MM.1S (cell line): ENCODE measurements around the gene CDC40.

ENCODE experiments used
- DNase-seq: peaks from one replicate; pipeline ENCODE4 v3.0.0-alpha.2; 2015
- H2AFZ ChIP-seq: fragments of 300-600 bp; sonication (generic); 2 replicates; pipeline ENCODE4 v1.6.0; 2016; ENCODE audit warnings: antibody characterized with exemption, low read length
- H3F3A ChIP-seq: fragments of 300-600 bp; sonication (generic); 2 replicates; pipeline ENCODE4 v1.6.1; 2016; ENCODE audit warnings: mild to moderate bottlenecking, antibody characterized with exemption, low read length, moderate library complexity, mixed read lengths; ENCODE audit not compliant: insufficient read depth
- H3K27ac ChIP-seq: fragments of 300-600 bp; sonication (generic); 2 replicates; pipeline ENCODE4 v1.5.1; 2016; ENCODE audit warnings: mild to moderate bottlenecking, low read length
- H3K27me3 ChIP-seq: fragments of 300-600 bp; sonication (generic); replicated peaks from 2 replicates; pipeline ENCODE4 v1.6.0; 2016; ENCODE audit warnings: low read length; ENCODE audit not compliant: insufficient read depth
- H3K36me3 ChIP-seq: fragments of 300-600 bp; sonication (generic); replicated peaks from 2 replicates; pipeline ENCODE4 v1.6.1; 2016; ENCODE audit warnings: mild to moderate bottlenecking, low read length, mixed read lengths; ENCODE audit not compliant: insufficient read depth
- H3K4me1 ChIP-seq: fragments of 300-600 bp; sonication (generic); 2 replicates; pipeline ENCODE4 v1.6.1; 2016; ENCODE audit warnings: low read length, mixed read lengths
- H3K4me2 ChIP-seq: fragments of 300-600 bp; sonication (generic); 2 replicates; pipeline ENCODE4 v1.6.0; 2016; ENCODE audit warnings: low read depth, low read length
- H3K4me3 ChIP-seq: fragments of 300-600 bp; sonication (generic); 2 replicates; pipeline ENCODE4 v1.5.1; 2016; ENCODE audit warnings: low read length, mixed read lengths
- H3K79me2 ChIP-seq: fragments of 300-600 bp; sonication (generic); 2 replicates; pipeline ENCODE4 v1.6.1; 2016; ENCODE audit warnings: mixed run types, low read length, mixed read lengths
- H3K9ac ChIP-seq: fragments of 300-600 bp; sonication (generic); 2 replicates; pipeline ENCODE4 v1.6.1; 2016; ENCODE audit warnings: low read length, mixed read lengths
- H3K9me2 ChIP-seq: fragments of 300-600 bp; sonication (generic); replicated peaks from 2 replicates; pipeline ENCODE4 v1.6.1; 2016; ENCODE audit warnings: mild to moderate bottlenecking, low read length, mixed read lengths; ENCODE audit not compliant: insufficient read depth
- H3K9me3 ChIP-seq: fragments of 300-600 bp; sonication (generic); replicated peaks from 2 replicates; pipeline ENCODE4 v1.6.1; 2016; ENCODE audit warnings: mild to moderate bottlenecking, low read length, mixed read lengths; ENCODE audit not compliant: insufficient read depth
- H4K20me1 ChIP-seq: fragments of 300-600 bp; sonication (generic); 2 replicates; pipeline ENCODE4 v1.6.1; 2016; ENCODE audit warnings: mild to moderate bottlenecking, low read length, moderate library complexity, mixed read lengths; ENCODE audit not compliant: insufficient read depth
- CTCF ChIP-seq: fragments of 300-600 bp; sonication (generic); IDR thresholded peaks from 2 replicates; pipeline ENCODE4 v1.5.1; 2016; ENCODE audit warnings: antibody characterized with exemption, low read length, mixed read lengths
- EZH2 ChIP-seq: fragments of 300-600 bp; sonication (generic); optimal IDR thresholded peaks from 2 replicates; pipeline ENCODE3; 2017; ENCODE audit warnings: low read depth, mild to moderate bottlenecking, antibody characterized with exemption, low read length, mixed read lengths
- EZH2phosphoT487 ChIP-seq: fragments of 300-600 bp; sonication (generic); IDR thresholded peaks from 2 replicates; pipeline ENCODE4 v1.6.1; 2018; ENCODE audit warnings: antibody characterized with exemption, low read length

Gene CDC40

GRCh38 chr6:110179406-110180227, 610 bp upstream of the CDC40 start, which contains the start of gene WASF1:
Gene WASF1, minus strand, starts transcription at chr6:110179670. Its CDS starts 52,069 bp downstream, at chr6:110127601.
- Histone ChIP-seq H3K27ac (peak within 1 kb of the TSS; percentile 32; the same call in 1 of the 2 replicates), H3K9ac (peak within 1 kb of the TSS; percentile 59), H3K9me2 (no peaks in the 10 kb centered on the region), H3K36me3 (no peaks in the 10 kb centered on the region; the same call in 1 of the 2 replicates), H3K27me3 (no peaks in the 10 kb centered on the region), H4K20me1 (0 out of 2 replicates have a peak, but pooled peaks cover 3% of the 10 kb centered on the region), H2AFZ (peak within 1 kb of the TSS; percentile 99), H3F3A (peaks cover 5% of the 10 kb centered on the region; the same call in 1 of the 2 replicates), H3K9me3 (no peaks in the 10 kb centered on the region), H3K4me2 (peak within 1 kb of the TSS; percentile 80), H3K4me3 (peak within 1 kb of the TSS; percentile 77), H3K79me2 (peaks cover 45% of the 10 kb centered on the region), H3K4me1 (peaks cover 18% of the 10 kb centered on the region)
- peak; percentile 95 for DNase-seq
- TF ChIP-seq EZH2phosphoT487 = no peak
- no peak for TF ChIP-seq CTCF
- TF ChIP-seq EZH2 = no peak

GRCh38 chr6:110181131-110182030, 1.2 kb downstream of the CDC40 start:
- peaks cover 22% of the 10 kb centered on the region for H3K4me1 ChIP-seq
- H3K9me2 ChIP-seq = no peaks in the 10 kb centered on the region
- H3K4me3 ChIP-seq = peak overlapping the region; percentile 77
- H4K20me1 ChIP-seq = 0 out of 2 replicates have a peak, but pooled peaks cover 3% of the 10 kb centered on the region
- H3K27ac ChIP-seq = no peak overlapping the region
- H3K79me2 ChIP-seq = peaks cover 59% of the 10 kb centered on the region
- peak overlapping the region; percentile 59 for H3K9ac ChIP-seq
- H3K4me2 ChIP-seq = peak overlapping the region; percentile 80
- H2AFZ ChIP-seq = 0 out of 2 replicates have a peak overlapping the region, but pooled peaks have one; percentile 83
- DNase-seq = no peak
- no peaks in the 10 kb centered on the region for H3K27me3 ChIP-seq
- no peaks in the 10 kb centered on the region; the same call in 1 of the 2 replicates for H3K36me3 ChIP-seq
- no peak for TF ChIP-seq EZH2
- no peak for TF ChIP-seq CTCF
- H3K9me3 ChIP-seq = no peaks in the 10 kb centered on the region
- peaks cover 8% of the 10 kb centered on the region for H3F3A ChIP-seq

- TF ChIP-seq EZH2 = no peak
- no peak for TF ChIP-seq EZH2phosphoT487
- TF ChIP-seq CTCF = no peak
- Histone ChIP-seq H2AFZ (no peak overlapping the region), H3K9ac (no peak overlapping the region), H3K4me3 (no peak overlapping the region), H3K27ac (no peak overlapping the region), H3K27me3 (no peaks in the 10 kb centered on the region), H3K79me2 (peaks cover 79% of the 10 kb centered on the region), H3K4me2 (no peak overlapping the region), H3F3A (peaks cover 8% of the 10 kb centered on the region), H3K36me3 (no peaks in the 10 kb centered on the region; the same call in 1 of the 2 replicates), H3K4me1 (peaks cover 19% of the 10 kb centered on the region), H3K9me2 (no peaks in the 10 kb centered on the region), H4K20me1 (peaks cover 11% of the 10 kb centered on the region; the same call in 1 of the 2 replicates), H3K9me3 (no peaks in the 10 kb centered on the region)
- no peak for DNase-seq
Measured at GRCh38 chr6:110183292-110183885, 3.2 kb downstream of the CDC40 start.
